ENCODE results near the gene KCNAB1. TPM values are rescaled to one million over a fixed set of nuclear protein-coding genes. Genes with fewer than 3 reads are reported as not detected.

Gene KCNAB1
- total RNA-seq, 1 experiment from 2014 or later = 1.0 TPM

DNA sequence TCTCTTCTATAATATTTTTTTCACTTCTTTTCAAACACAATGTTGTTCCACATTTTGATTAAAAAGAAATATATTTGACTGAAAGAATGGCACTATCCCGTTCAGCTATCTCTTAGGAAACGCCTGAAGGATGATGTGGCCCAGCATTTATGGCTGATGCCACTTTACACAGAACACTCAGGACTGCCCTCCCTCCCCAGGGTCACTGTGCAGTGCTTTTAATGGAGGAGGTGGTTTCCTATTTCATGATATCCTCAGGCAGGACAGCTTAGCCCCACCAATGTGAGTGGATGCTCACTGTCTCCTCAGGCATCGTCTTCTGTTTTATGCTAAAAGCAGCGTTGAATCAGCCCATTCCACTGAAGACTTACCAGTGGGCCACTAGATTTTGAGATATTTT lies 135.9 kb downstream of the KCNAB1 start (continued):
- TF ChIP-seq, protein P1, sequence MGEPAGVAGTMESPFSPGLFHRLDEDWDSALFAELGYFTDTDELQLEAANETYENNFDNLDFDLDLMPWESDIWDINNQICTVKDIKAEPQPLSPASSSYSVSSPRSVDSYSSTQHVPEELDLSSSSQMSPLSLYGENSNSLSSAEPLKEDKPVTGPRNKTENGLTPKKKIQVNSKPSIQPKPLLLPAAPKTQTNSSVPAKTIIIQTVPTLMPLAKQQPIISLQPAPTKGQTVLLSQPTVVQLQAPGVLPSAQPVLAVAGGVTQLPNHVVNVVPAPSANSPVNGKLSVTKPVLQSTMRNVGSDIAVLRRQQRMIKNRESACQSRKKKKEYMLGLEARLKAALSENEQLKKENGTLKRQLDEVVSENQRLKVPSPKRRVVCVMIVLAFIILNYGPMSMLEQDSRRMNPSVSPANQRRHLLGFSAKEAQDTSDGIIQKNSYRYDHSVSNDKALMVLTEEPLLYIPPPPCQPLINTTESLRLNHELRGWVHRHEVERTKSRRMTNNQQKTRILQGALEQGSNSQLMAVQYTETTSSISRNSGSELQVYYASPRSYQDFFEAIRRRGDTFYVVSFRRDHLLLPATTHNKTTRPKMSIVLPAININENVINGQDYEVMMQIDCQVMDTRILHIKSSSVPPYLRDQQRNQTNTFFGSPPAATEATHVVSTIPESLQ (CRISPR knock-in tag; IDR thresholded peaks at IDR 0.05) = no peak
- TF ChIP-seq, protein P2, sequence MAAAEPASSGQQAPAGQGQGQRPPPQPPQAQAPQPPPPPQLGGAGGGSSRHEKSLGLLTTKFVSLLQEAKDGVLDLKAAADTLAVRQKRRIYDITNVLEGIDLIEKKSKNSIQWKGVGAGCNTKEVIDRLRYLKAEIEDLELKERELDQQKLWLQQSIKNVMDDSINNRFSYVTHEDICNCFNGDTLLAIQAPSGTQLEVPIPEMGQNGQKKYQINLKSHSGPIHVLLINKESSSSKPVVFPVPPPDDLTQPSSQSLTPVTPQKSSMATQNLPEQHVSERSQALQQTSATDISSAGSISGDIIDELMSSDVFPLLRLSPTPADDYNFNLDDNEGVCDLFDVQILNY (CRISPR knock-in tag; IDR thresholded peaks at IDR 0.05) = no peak
- TF ChIP-seq, protein P3, sequence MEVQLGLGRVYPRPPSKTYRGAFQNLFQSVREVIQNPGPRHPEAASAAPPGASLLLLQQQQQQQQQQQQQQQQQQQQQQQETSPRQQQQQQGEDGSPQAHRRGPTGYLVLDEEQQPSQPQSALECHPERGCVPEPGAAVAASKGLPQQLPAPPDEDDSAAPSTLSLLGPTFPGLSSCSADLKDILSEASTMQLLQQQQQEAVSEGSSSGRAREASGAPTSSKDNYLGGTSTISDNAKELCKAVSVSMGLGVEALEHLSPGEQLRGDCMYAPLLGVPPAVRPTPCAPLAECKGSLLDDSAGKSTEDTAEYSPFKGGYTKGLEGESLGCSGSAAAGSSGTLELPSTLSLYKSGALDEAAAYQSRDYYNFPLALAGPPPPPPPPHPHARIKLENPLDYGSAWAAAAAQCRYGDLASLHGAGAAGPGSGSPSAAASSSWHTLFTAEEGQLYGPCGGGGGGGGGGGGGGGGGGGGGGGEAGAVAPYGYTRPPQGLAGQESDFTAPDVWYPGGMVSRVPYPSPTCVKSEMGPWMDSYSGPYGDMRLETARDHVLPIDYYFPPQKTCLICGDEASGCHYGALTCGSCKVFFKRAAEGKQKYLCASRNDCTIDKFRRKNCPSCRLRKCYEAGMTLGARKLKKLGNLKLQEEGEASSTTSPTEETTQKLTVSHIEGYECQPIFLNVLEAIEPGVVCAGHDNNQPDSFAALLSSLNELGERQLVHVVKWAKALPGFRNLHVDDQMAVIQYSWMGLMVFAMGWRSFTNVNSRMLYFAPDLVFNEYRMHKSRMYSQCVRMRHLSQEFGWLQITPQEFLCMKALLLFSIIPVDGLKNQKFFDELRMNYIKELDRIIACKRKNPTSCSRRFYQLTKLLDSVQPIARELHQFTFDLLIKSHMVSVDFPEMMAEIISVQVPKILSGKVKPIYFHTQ (CRISPR knock-in tag; IDR thresholded peaks at IDR 0.05) = no peak
- TF ChIP-seq RELA (CRISPR knock-in tag; IDR thresholded peaks at IDR 0.05; ENCODE audit: borderline replicate concordance) (no peak), ZBTB21 (CRISPR knock-in tag; IDR thresholded peaks at IDR 0.05; ENCODE audit: borderline replicate concordance) (no peak), ZNF219 (CRISPR knock-in tag; IDR thresholded peaks at IDR 0.05; ENCODE audit: borderline replicate concordance) (no peak)
- TF ChIP-seq, protein P4, sequence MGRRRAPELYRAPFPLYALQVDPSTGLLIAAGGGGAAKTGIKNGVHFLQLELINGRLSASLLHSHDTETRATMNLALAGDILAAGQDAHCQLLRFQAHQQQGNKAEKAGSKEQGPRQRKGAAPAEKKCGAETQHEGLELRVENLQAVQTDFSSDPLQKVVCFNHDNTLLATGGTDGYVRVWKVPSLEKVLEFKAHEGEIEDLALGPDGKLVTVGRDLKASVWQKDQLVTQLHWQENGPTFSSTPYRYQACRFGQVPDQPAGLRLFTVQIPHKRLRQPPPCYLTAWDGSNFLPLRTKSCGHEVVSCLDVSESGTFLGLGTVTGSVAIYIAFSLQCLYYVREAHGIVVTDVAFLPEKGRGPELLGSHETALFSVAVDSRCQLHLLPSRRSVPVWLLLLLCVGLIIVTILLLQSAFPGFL (CRISPR knock-in tag; IDR thresholded peaks at IDR 0.05; ENCODE audit: borderline replicate concordance) = no peak

DNA sequence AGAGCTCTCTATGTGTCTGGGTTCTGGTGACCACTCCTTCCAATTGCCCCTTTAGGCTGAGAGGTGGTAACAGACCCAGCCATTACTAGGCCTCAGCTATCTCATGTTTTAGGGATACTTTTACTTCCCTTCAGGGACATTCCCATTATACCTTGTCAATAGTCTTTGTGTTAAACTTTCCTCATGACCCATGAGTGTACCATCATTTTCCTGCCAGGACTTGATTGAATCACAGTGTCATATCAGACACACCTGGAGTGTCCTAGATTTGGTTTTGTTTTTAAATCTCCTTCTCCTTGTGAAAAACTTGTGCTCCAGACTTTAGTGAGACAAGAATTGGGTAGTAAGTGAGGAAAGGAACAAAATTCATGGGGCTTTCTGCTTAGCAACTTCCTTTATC lies 136.6 kb downstream of the KCNAB1 start:
- ATAC-seq = no peak
- TF ChIP-seq ZNF423 (CRISPR knock-in tag; IDR thresholded peaks at IDR 0.05) = no peak
- TF ChIP-seq, protein P5, sequence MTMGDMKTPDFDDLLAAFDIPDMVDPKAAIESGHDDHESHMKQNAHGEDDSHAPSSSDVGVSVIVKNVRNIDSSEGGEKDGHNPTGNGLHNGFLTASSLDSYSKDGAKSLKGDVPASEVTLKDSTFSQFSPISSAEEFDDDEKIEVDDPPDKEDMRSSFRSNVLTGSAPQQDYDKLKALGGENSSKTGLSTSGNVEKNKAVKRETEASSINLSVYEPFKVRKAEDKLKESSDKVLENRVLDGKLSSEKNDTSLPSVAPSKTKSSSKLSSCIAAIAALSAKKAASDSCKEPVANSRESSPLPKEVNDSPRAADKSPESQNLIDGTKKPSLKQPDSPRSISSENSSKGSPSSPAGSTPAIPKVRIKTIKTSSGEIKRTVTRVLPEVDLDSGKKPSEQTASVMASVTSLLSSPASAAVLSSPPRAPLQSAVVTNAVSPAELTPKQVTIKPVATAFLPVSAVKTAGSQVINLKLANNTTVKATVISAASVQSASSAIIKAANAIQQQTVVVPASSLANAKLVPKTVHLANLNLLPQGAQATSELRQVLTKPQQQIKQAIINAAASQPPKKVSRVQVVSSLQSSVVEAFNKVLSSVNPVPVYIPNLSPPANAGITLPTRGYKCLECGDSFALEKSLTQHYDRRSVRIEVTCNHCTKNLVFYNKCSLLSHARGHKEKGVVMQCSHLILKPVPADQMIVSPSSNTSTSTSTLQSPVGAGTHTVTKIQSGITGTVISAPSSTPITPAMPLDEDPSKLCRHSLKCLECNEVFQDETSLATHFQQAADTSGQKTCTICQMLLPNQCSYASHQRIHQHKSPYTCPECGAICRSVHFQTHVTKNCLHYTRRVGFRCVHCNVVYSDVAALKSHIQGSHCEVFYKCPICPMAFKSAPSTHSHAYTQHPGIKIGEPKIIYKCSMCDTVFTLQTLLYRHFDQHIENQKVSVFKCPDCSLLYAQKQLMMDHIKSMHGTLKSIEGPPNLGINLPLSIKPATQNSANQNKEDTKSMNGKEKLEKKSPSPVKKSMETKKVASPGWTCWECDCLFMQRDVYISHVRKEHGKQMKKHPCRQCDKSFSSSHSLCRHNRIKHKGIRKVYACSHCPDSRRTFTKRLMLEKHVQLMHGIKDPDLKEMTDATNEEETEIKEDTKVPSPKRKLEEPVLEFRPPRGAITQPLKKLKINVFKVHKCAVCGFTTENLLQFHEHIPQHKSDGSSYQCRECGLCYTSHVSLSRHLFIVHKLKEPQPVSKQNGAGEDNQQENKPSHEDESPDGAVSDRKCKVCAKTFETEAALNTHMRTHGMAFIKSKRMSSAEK (CRISPR knock-in tag; IDR thresholded peaks at IDR 0.05; ENCODE audit: borderline replicate concordance) = no peak
- no peak for TF ChIP-seq ZNF396 (CRISPR knock-in tag; IDR thresholded peaks at IDR 0.05; ENCODE audit: borderline replicate concordance)
- TF ChIP-seq FOXJ3 (CRISPR knock-in tag; IDR thresholded peaks at IDR 0.05; ENCODE audit: borderline replicate concordance) = no peak
- TF ChIP-seq NR1H2 (CRISPR knock-in tag; IDR thresholded peaks at IDR 0.05) = no peak
- TF ChIP-seq, protein P1 (CRISPR knock-in tag; IDR thresholded peaks at IDR 0.05) = no peak
- TF ChIP-seq NR3C1 (CRISPR knock-in tag; conservative IDR thresholded peaks at IDR 0.05; ENCODE audit: low read depth) = no peak
- no peak for TF ChIP-seq FOXK1 (CRISPR knock-in tag; IDR thresholded peaks at IDR 0.05)
- TF ChIP-seq ZNF232 (CRISPR knock-in tag; IDR thresholded peaks at IDR 0.05) = no peak
- no peak for TF ChIP-seq SOX15 (CRISPR knock-in tag; IDR thresholded peaks at IDR 0.05)
- TF ChIP-seq SMAD3 (CRISPR knock-in tag; IDR thresholded peaks at IDR 0.05; ENCODE audit: borderline replicate concordance) = no peak
- TF ChIP-seq, protein P6, sequence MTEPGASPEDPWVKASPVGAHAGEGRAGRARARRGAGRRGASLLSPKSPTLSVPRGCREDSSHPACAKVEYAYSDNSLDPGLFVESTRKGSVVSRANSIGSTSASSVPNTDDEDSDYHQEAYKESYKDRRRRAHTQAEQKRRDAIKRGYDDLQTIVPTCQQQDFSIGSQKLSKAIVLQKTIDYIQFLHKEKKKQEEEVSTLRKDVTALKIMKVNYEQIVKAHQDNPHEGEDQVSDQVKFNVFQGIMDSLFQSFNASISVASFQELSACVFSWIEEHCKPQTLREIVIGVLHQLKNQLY (CRISPR knock-in tag; IDR thresholded peaks at IDR 0.05) = no peak
- TF ChIP-seq, protein P7, sequence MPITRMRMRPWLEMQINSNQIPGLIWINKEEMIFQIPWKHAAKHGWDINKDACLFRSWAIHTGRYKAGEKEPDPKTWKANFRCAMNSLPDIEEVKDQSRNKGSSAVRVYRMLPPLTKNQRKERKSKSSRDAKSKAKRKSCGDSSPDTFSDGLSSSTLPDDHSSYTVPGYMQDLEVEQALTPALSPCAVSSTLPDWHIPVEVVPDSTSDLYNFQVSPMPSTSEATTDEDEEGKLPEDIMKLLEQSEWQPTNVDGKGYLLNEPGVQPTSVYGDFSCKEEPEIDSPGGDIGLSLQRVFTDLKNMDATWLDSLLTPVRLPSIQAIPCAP (CRISPR knock-in tag; IDR thresholded peaks at IDR 0.05) = no peak
- no peak for TF ChIP-seq KAT7 (CRISPR knock-in tag; IDR thresholded peaks at IDR 0.05; ENCODE audit: borderline replicate concordance)

More for the DNA sequence above, 136.6 kb downstream of the KCNAB1 start:
- Mint-ChIP-seq H3K4me1 (peaks cover 12% of the 10 kb centered on the region), H3K27me3 (ENCODE audit: low read depth) (no peaks in the 10 kb centered on the region), H3K4me3 (no peak overlapping the region), H3K9me3 (no peaks in the 10 kb centered on the region), H3K27ac (no peak overlapping the region), H3K36me3 (no peaks in the 10 kb centered on the region)
- ChIA-PET CTCF (no interaction called here), POLR2A (no interaction called here)
- no peak for DNase-seq (ENCODE audit: low spot score)

Data from WTC11 (cell line).